GM23338 (cell line): ENCODE measurements around the gene WDR91. TPM values are rescaled to one million over a fixed set of nuclear protein-coding genes. Genes with fewer than 3 reads are reported as not detected.

Experiments
- ATAC-seq: fragments of 200-7000 bp; cut with Tn5 transposase; 3 replicates; pipeline ENCODE4 v1.9.1; 2020
- DNase-seq: peaks from one replicate; pipeline ENCODE4 v3.0.0-alpha.2; 2015; ENCODE audit warnings: low spot score
- H2AFZ ChIP-seq: fragments of 200-600 bp; sonication (generic); 2 replicates; pipeline ENCODE4 v1.8.0; 2016; ENCODE audit warnings: antibody characterized with exemption, mild to moderate bottlenecking, moderate library complexity
- H3F3A ChIP-seq: fragments of 200-600 bp; sonication (generic); replicated peaks from 2 replicates; pipeline ENCODE4 v1.8.0; 2017; ENCODE audit warnings: antibody characterized with exemption, mixed run types, low read depth
- H3K27ac ChIP-seq: fragments of 200-600 bp; sonication (generic); 2 replicates; pipeline ENCODE4 v1.6.1; 2016; ENCODE audit warnings: low read depth
- H3K27me3 ChIP-seq: fragments of 200-600 bp; sonication (generic); 2 replicates; pipeline ENCODE4 v1.8.0; 2016; ENCODE audit warnings: mild to moderate bottlenecking, mixed run types, moderate library complexity; ENCODE audit not compliant: insufficient read depth
- H3K36me3 ChIP-seq: fragments of 200-600 bp; sonication (generic); 2 replicates; pipeline ENCODE4 v1.8.0; 2016; ENCODE audit warnings: mild to moderate bottlenecking; ENCODE audit not compliant: insufficient read depth
- H3K4me1 ChIP-seq: fragments of 200-600 bp; sonication (generic); 2 replicates; pipeline ENCODE4 v1.8.0; 2016; ENCODE audit warnings: mild to moderate bottlenecking, moderate library complexity; ENCODE audit not compliant: insufficient read depth
- H3K4me2 ChIP-seq: fragments of 200-600 bp; sonication (generic); 2 replicates; pipeline ENCODE4 v1.7.1; 2017; ENCODE audit warnings: mixed run types
- H3K4me3 ChIP-seq: fragments of 200-600 bp; sonication (generic); 2 replicates; pipeline ENCODE4 v1.6.1; 2016; ENCODE audit warnings: mixed run types
- H3K79me2 ChIP-seq: fragments of 200-600 bp; sonication (generic); replicated peaks from 2 replicates; pipeline ENCODE4 v1.8.0; 2017; ENCODE audit warnings: mild to moderate bottlenecking; ENCODE audit not compliant: insufficient read depth
- H3K9me2 ChIP-seq: fragments of 200-600 bp; sonication (generic); 2 replicates; pipeline ENCODE4 v1.8.0; 2017; ENCODE audit not compliant: insufficient read depth
- H4K20me1 ChIP-seq: fragments of 200-600 bp; sonication (generic); replicated peaks from 2 replicates; pipeline ENCODE4 v1.8.0; 2017; ENCODE audit warnings: mild to moderate bottlenecking; ENCODE audit not compliant: insufficient read depth
- H3K27ac Mint-ChIP-seq: 2 replicates; pipeline ENCODE4 v1.8.0; 2020; ENCODE audit warnings: inconsistent platforms, mild to moderate bottlenecking, moderate library complexity, mixed read lengths
- H3K27me3 Mint-ChIP-seq: 3 replicates; pipeline ENCODE4 v1.8.0; 2022; ENCODE audit warnings: low read depth, mild to moderate bottlenecking, moderate library complexity, mixed read lengths, inconsistent platforms; ENCODE audit not compliant: insufficient read depth, poor library complexity
- H3K36me3 Mint-ChIP-seq: 3 replicates; pipeline ENCODE4 v1.8.0; 2021; ENCODE audit warnings: low read depth, mild to moderate bottlenecking, inconsistent platforms, moderate library complexity, mixed read lengths
- H3K4me1 Mint-ChIP-seq: 3 replicates; pipeline ENCODE4 v1.8.0; 2020; ENCODE audit warnings: mild to moderate bottlenecking, inconsistent platforms, mixed read lengths
- H3K4me3 Mint-ChIP-seq: 3 replicates; pipeline ENCODE4 v1.8.0; 2021; ENCODE audit warnings: moderate library complexity, mild to moderate bottlenecking, inconsistent platforms, mixed read lengths
- H3K9me3 Mint-ChIP-seq: 3 replicates; pipeline ENCODE4 v1.8.0; 2020; ENCODE audit warnings: moderate library complexity, mild to moderate bottlenecking, inconsistent platforms, mixed read lengths
- CREB1 ChIP-seq: fragments of 250-450 bp; sonication (Bioruptor Pico); IDR thresholded peaks from 2 replicates; pipeline ENCODE4 v1.5.0; 2020; ENCODE audit warnings: low read depth, mild to moderate bottlenecking, moderate library complexity
- CTCF ChIP-seq, 2 experiments: fragments of 200-600 bp in 1 of 2; sonication (generic) in 1 of 2; conservative IDR thresholded peaks; 2 replicates each; pipeline versions ENCODE4 v1.5.1 to v1.6.1; 2016 to 2017; ENCODE audit warnings: antibody characterized with exemption in 2 of 2, low read depth in 2 of 2, mild to moderate bottlenecking in 2 of 2, moderate library complexity in 1 of 2
- ETS1 ChIP-seq: IDR thresholded peaks from 2 replicates; pipeline ENCODE4 v1.6.1; 2016; ENCODE audit warnings: antibody characterized with exemption
- EZH2 ChIP-seq: fragments of 200-600 bp; sonication (generic); IDR thresholded peaks from one replicate; pipeline ENCODE4 v1.8.0; 2017; ENCODE audit warnings: antibody characterized with exemption, mild to moderate bottlenecking, low read depth; ENCODE audit not compliant: unreplicated experiment
- EZH2phosphoT487 ChIP-seq: fragments of 200-600 bp; sonication (generic); IDR thresholded peaks from one replicate; pipeline ENCODE4 v1.8.1; 2018; ENCODE audit warnings: antibody characterized with exemption; ENCODE audit not compliant: unreplicated experiment
- JUNB ChIP-seq: IDR thresholded peaks from one replicate; pipeline ENCODE4 v1.6.1; 2016; ENCODE audit warnings: antibody characterized with exemption; ENCODE audit not compliant: unreplicated experiment
- NANOG ChIP-seq: IDR thresholded peaks from 2 replicates; pipeline ENCODE4 v1.6.1; 2016; ENCODE audit warnings: antibody characterized with exemption, borderline replicate concordance
- POLR2AphosphoS5 ChIP-seq: IDR thresholded peaks from 2 replicates; pipeline ENCODE4 v1.6.1; 2016; ENCODE audit warnings: antibody characterized with exemption, low read depth
- REST ChIP-seq: IDR thresholded peaks from one replicate; pipeline ENCODE4 v1.6.1; 2018; ENCODE audit warnings: antibody characterized with exemption; ENCODE audit not compliant: unreplicated experiment
- STAT1 ChIP-seq: IDR thresholded peaks from one replicate; pipeline ENCODE4 v1.6.1; 2016; ENCODE audit warnings: antibody characterized with exemption; ENCODE audit not compliant: unreplicated experiment
- ZNF114 ChIP-seq: fragments of 250-450 bp; sonication (Bioruptor Pico); IDR thresholded peaks from 2 replicates; pipeline ENCODE4 v1.5.0; 2020; ENCODE audit warnings: mild to moderate bottlenecking, moderate library complexity
- ZNF331 ChIP-seq: fragments of 250-450 bp; sonication (Bioruptor Pico); IDR thresholded peaks from 2 replicates; pipeline ENCODE4 v1.5.0; 2020; ENCODE audit warnings: low read depth, mild to moderate bottlenecking, moderate library complexity
- ZNF462 ChIP-seq: fragments of 250-450 bp; sonication (Bioruptor Pico); IDR thresholded peaks from 2 replicates; pipeline ENCODE4 v1.5.0; 2020; ENCODE audit warnings: mild to moderate bottlenecking, moderate library complexity
- polyA plus RNA-seq: library from polyadenylated mRNA; unstranded; fragments of >200 nt; fragmentation: Nextera tagmentation; extraction: Ambion mirVana; gene quantifications from 2 replicates; pipeline ENCODE4 v1.2.1, GENCODE V29; 2016
- total RNA-seq: library from RNA; depleted of rRNA; stranded (reverse); fragments of >200 nt; shearing (Covaris generic); gene quantifications from 2 replicates; pipeline ENCODE4 v1.2.3, GENCODE V29; 2014

The WDR91 gene
- total and polyA plus RNA-seq, 2 experiments from 2014 or later: 5.8 to 32.6 TPM

- no peaks in the 10 kb centered on the region for H3F3A ChIP-seq
- ATAC-seq: no peak
- Mint-ChIP-seq H3K4me1 (peaks cover 8% of the 10 kb centered on the region; the same call in 2 of the 3 replicates), H3K9me3 (peaks cover 18% of the 10 kb centered on the region; the same call in 2 of the 3 replicates), H3K4me3 (no peak overlapping the region), H3K27ac (no peak overlapping the region), H3K27me3 (no peaks in the 10 kb centered on the region), H3K36me3 (peaks cover 8% of the 10 kb centered on the region; the same call in 2 of the 3 replicates)
- H2AFZ ChIP-seq: no peak overlapping the region
- 0 out of 2 replicates have a peak, but pooled peaks cover 5% of the 10 kb centered on the region for H3K9me2 ChIP-seq
- H3K27me3 ChIP-seq: no peaks in the 10 kb centered on the region
- TF ChIP-seq EZH2 (no peak), CTCF (conservative IDR thresholded peaks at IDR 0.05; ENCODE audit: low read depth in 2 of 2) (no peak), JUNB (no peak), ETS1 (no peak), REST (no peak), CREB1 (CRISPR knock-in tag) (no peak), EZH2phosphoT487 (no peak), ZNF331 (CRISPR knock-in tag) (no peak), NANOG (no peak), ZNF114 (no peak), POLR2AphosphoS5 (no peak), STAT1 (no peak), ZNF462 (CRISPR knock-in tag) (no peak)
- H3K79me2 ChIP-seq: no peaks in the 10 kb centered on the region
- H3K4me3 ChIP-seq: no peak overlapping the region
- H3K4me2 ChIP-seq: no peak overlapping the region
- no peaks in the 10 kb centered on the region; the same call in 1 of the 2 replicates for H3K4me1 ChIP-seq
- DNase-seq: no peak
- H3K27ac ChIP-seq: no peak overlapping the region
- H4K20me1 ChIP-seq: no peaks in the 10 kb centered on the region
- no peaks in the 10 kb centered on the region; the same call in 1 of the 2 replicates for H3K36me3 ChIP-seq
These were observed 61.1 kb downstream of the WDR91 start for GRCh38 chr7:135150072-135150782.
